D341Med (cell line): ENCODE data around the gene MRPL48.

ENCODE experiments used
- DNase-seq: peaks from one replicate; pipeline ENCODE4 v3.0.0; 2012; ENCODE audit warnings: low spot score

Gene MRPL48

GRCh38 chr11:73893041-73893440, 105.4 kb downstream of the MRPL48 start:
- no peak for DNase-seq

GRCh38 chr11:73894725-73895335, 107.2 kb downstream of the MRPL48 start:
- DNase-seq, result no peak

GRCh38 chr11:73902303-73902702, 114.6 kb downstream of the MRPL48 start:
- DNase-seq, result no peak

- no peak for DNase-seq
These were observed 119.5 kb downstream of the MRPL48 start for GRCh38 chr11:73907191-73907590.

- DNase-seq, result no peak
These were observed 124.4 kb downstream of the MRPL48 start for GRCh38 chr11:73912026-73912425.

- no peak for DNase-seq
These were observed 125.8 kb downstream of the MRPL48 start for GRCh38 chr11:73913472-73913871.

GRCh38 chr11:73914284-73914683, 126.6 kb downstream of the MRPL48 start:
- DNase-seq, result no peak
